ENCODE results near the gene KLHL4.

The KLHL4 gene

GRCh38 chrX:87583679-87584078, 66.1 kb downstream of the KLHL4 start:
- TF ChIP-seq TAF1 (IDR thresholded peaks at IDR 0.05; ENCODE audit: borderline replicate concordance, insufficient read depth, low read length) (no peak), FOXP2 (optimal IDR thresholded peaks at IDR 0.05; ENCODE audit: borderline replicate concordance, extremely low read depth, extremely low read length, insufficient read depth) (no peak), SIN3A (IDR thresholded peaks at IDR 0.05; ENCODE audit: borderline replicate concordance, insufficient read depth, low read length) (no peak), POLR2AphosphoS5 (IDR thresholded peaks at IDR 0.05; ENCODE audit: low read depth, low read length) (no peak)
- TF ChIP-seq, protein P1, sequence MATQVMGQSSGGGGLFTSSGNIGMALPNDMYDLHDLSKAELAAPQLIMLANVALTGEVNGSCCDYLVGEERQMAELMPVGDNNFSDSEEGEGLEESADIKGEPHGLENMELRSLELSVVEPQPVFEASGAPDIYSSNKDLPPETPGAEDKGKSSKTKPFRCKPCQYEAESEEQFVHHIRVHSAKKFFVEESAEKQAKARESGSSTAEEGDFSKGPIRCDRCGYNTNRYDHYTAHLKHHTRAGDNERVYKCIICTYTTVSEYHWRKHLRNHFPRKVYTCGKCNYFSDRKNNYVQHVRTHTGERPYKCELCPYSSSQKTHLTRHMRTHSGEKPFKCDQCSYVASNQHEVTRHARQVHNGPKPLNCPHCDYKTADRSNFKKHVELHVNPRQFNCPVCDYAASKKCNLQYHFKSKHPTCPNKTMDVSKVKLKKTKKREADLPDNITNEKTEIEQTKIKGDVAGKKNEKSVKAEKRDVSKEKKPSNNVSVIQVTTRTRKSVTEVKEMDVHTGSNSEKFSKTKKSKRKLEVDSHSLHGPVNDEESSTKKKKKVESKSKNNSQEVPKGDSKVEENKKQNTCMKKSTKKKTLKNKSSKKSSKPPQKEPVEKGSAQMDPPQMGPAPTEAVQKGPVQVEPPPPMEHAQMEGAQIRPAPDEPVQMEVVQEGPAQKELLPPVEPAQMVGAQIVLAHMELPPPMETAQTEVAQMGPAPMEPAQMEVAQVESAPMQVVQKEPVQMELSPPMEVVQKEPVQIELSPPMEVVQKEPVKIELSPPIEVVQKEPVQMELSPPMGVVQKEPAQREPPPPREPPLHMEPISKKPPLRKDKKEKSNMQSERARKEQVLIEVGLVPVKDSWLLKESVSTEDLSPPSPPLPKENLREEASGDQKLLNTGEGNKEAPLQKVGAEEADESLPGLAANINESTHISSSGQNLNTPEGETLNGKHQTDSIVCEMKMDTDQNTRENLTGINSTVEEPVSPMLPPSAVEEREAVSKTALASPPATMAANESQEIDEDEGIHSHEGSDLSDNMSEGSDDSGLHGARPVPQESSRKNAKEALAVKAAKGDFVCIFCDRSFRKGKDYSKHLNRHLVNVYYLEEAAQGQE (IDR thresholded peaks at IDR 0.05; ENCODE audit: insufficient read depth in 1 of 2, low read depth in 2 of 2, low read length in 2 of 2): no peak

DNA sequence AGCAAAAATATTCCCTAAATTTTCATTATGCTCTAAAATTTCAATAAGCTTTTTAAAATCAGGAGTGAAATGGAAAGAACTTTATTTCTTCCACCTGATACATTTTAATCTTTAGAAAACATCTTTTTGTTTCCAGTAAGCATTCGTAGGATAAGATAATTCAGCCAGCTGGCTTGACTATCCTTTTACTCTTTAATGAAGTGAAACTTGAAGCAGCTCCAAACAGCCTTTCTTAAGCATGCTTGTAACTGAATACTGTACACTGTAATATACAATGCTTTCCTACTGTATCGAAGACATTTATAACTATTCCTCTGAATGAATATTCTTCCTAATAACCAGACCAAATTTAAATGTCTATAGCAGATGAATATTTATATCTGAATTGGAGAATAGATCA, 98.8 kb downstream of the KLHL4 start:
- TF ChIP-seq TAF1 (IDR thresholded peaks at IDR 0.05; ENCODE audit: borderline replicate concordance, insufficient read depth, low read length) (no peak), FOXP2 (optimal IDR thresholded peaks at IDR 0.05; ENCODE audit: borderline replicate concordance, extremely low read depth, extremely low read length, insufficient read depth) (no peak), SIN3A (IDR thresholded peaks at IDR 0.05; ENCODE audit: borderline replicate concordance, insufficient read depth, low read length) (no peak), POLR2AphosphoS5 (IDR thresholded peaks at IDR 0.05; ENCODE audit: low read depth, low read length) (no peak)
- TF ChIP-seq, protein P1 (IDR thresholded peaks at IDR 0.05; ENCODE audit: insufficient read depth in 1 of 2, low read depth in 2 of 2, low read length in 2 of 2): no peak

DNA sequence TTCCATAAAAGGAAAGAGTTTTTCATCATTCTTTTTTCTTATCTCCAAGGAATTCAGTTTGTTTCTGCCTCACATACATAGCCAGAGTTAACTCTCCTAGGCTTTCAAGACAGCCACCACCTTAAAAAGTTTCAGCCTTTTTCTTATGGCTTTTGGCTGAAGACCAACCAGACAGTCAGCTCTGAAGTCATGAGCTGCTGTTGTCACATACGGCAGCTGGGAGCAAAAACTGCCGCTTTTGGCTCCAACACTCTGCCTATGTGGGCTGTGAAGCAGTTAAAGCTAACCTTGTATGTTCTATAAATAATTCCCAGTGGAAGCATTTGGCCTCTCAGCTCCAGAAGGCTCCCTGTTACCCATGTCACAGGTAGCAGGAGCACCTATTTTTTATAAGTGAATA, 104.1 kb downstream of the KLHL4 start:
- TF ChIP-seq SIN3A (IDR thresholded peaks at IDR 0.05; ENCODE audit: borderline replicate concordance, insufficient read depth, low read length): no peak
- no peak for TF ChIP-seq POLR2AphosphoS5 (IDR thresholded peaks at IDR 0.05; ENCODE audit: low read depth, low read length)
- no peak for TF ChIP-seq FOXP2 (optimal IDR thresholded peaks at IDR 0.05; ENCODE audit: borderline replicate concordance, extremely low read depth, extremely low read length, insufficient read depth)
- no peak for TF ChIP-seq TAF1 (IDR thresholded peaks at IDR 0.05; ENCODE audit: borderline replicate concordance, insufficient read depth, low read length)
- TF ChIP-seq, protein P1 (IDR thresholded peaks at IDR 0.05; ENCODE audit: insufficient read depth in 1 of 2, low read depth in 2 of 2, low read length in 2 of 2): no peak

GRCh38 chrX:87626996-87627395, 109.4 kb downstream of the KLHL4 start:
- TF ChIP-seq TAF1 (IDR thresholded peaks at IDR 0.05; ENCODE audit: borderline replicate concordance, insufficient read depth, low read length) (no peak), FOXP2 (optimal IDR thresholded peaks at IDR 0.05; ENCODE audit: borderline replicate concordance, extremely low read depth, extremely low read length, insufficient read depth) (no peak), POLR2AphosphoS5 (IDR thresholded peaks at IDR 0.05; ENCODE audit: low read depth, low read length) (no peak), SIN3A (IDR thresholded peaks at IDR 0.05; ENCODE audit: borderline replicate concordance, insufficient read depth, low read length) (no peak)
- TF ChIP-seq, protein P1 (IDR thresholded peaks at IDR 0.05; ENCODE audit: insufficient read depth in 1 of 2, low read depth in 2 of 2, low read length in 2 of 2): no peak

DNA sequence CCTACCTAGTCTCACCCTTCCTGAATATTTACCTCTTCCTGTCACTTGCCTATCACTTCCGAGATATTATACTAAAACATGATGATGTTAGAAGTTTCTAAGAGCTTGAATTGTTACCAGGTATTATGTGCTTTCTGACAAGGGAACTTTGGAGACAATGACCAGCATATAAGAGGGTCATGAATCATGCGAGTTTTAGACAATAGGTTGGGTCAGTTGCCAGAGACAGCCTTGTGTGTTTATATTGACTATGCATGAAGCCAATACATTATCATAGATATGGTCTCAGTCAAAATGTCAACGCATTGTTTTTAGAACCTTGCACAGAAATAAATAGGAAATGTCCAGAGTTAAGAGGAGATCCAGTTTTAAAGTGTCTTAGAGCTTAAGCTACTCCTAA, 116.8 kb downstream of the KLHL4 start:
- TF ChIP-seq, protein P1 (IDR thresholded peaks at IDR 0.05; ENCODE audit: insufficient read depth in 1 of 2, low read depth in 2 of 2, low read length in 2 of 2): no peak
- TF ChIP-seq SIN3A (IDR thresholded peaks at IDR 0.05; ENCODE audit: borderline replicate concordance, insufficient read depth, low read length) (no peak), TAF1 (IDR thresholded peaks at IDR 0.05; ENCODE audit: borderline replicate concordance, insufficient read depth, low read length) (no peak), POLR2AphosphoS5 (IDR thresholded peaks at IDR 0.05; ENCODE audit: low read depth, low read length) (no peak), FOXP2 (optimal IDR thresholded peaks at IDR 0.05; ENCODE audit: borderline replicate concordance, extremely low read depth, extremely low read length, insufficient read depth) (no peak)

Measured in PFSK-1 (cell line).